Measurements from ENCODE around the gene NACC1.
A peak's percentile ranks its signal among the peaks of the same experiment; 100 is the strongest.

Gene NACC1

DNA sequence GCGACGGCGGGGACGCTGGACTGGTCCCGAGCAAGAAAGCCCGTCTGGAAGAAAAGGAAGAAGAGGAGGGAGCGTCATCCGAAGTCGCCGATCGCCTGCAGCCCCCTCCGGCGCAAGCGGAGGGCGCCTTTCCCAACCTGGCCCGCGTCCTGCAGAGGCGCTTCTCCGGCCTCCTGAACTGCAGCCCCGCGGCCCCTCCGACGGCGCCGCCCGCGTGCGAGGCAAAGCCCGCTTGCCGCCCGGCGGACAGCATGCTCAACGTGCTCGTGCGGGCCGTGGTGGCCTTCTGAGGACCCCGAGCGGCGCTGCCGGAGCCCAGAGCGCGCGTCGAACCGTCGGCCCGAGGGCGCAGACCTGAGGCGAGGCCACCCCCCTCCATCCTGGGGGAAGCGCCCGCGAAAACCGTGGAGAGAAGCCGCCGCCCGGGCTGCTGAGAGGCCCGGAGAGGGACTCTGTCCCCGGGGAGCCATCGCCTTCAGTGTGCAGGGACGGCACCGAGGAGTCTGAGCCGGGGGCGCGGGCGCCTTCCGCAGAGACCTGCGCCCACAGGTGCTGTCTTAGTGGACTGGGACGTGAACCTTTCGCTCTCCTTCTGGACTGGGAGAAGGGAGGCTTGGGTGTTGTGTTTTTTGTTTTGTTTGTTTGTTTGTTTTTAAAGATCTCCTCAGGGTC lies 35.6 kb downstream of the NACC1 start:
- Histone ChIP-seq H3K79me2 (ENCODE audit: control insufficient read depth, low read length) (peaks cover 53% of the 10 kb centered on the region), H3K4me3 (ENCODE audit: low read length) (peak overlapping the region; percentile 87), H3F3A (ENCODE audit: control insufficient read depth, insufficient read depth) (peaks cover 43% of the 10 kb centered on the region), H4K20me1 (ENCODE audit: control insufficient read depth, insufficient read depth, low read depth, low read length) (peaks cover 8% of the 10 kb centered on the region; the same call in 1 of the 2 replicates), H3K4me1 (ENCODE audit: control insufficient read depth, low read length) (peaks cover 54% of the 10 kb centered on the region), H3K4me2 (ENCODE audit: low read length) (peak overlapping the region; percentile 96), H3K27me3 (ENCODE audit: control insufficient read depth, low read length) (no peaks in the 10 kb centered on the region), H3K27ac (ENCODE audit: low read depth, low read length) (peak overlapping the region; percentile 98), H3K9me2 (replicated peaks; ENCODE audit: control insufficient read depth, low read length) (no peaks in the 10 kb centered on the region), H3K9me3 (ENCODE audit: control insufficient read depth, insufficient read depth, low read length) (no peaks in the 10 kb centered on the region), H3K36me3 (ENCODE audit: control insufficient read depth, low read length) (peaks cover 38% of the 10 kb centered on the region)
- TF ChIP-seq EZH2phosphoT487 (IDR thresholded peaks at IDR 0.05; ENCODE audit: borderline replicate concordance, low read length) = no peak
- peak; percentile 51 for TF ChIP-seq CTCF (IDR thresholded peaks at IDR 0.05; ENCODE audit: low read depth, low read length, poor library complexity, severe bottlenecking)

- Histone ChIP-seq H3K9me3 (ENCODE audit: control insufficient read depth, insufficient read depth, low read length) (no peaks in the 10 kb centered on the region), H3K27ac (ENCODE audit: low read depth, low read length) (peak overlapping the region; percentile 98), H4K20me1 (ENCODE audit: control insufficient read depth, insufficient read depth, low read depth, low read length) (peaks cover 8% of the 10 kb centered on the region; the same call in 1 of the 2 replicates), H3K4me3 (ENCODE audit: low read length) (peak overlapping the region; percentile 87), H3K4me2 (ENCODE audit: low read length) (peak overlapping the region; percentile 96), H3K4me1 (ENCODE audit: control insufficient read depth, low read length) (peaks cover 47% of the 10 kb centered on the region), H3K27me3 (ENCODE audit: control insufficient read depth, low read length) (no peaks in the 10 kb centered on the region), H3K79me2 (ENCODE audit: control insufficient read depth, low read length) (peaks cover 49% of the 10 kb centered on the region), H3K9me2 (replicated peaks; ENCODE audit: control insufficient read depth, low read length) (no peaks in the 10 kb centered on the region), H3F3A (ENCODE audit: control insufficient read depth, insufficient read depth) (peaks cover 43% of the 10 kb centered on the region), H3K36me3 (ENCODE audit: control insufficient read depth, low read length) (peaks cover 38% of the 10 kb centered on the region)
- TF ChIP-seq CTCF (IDR thresholded peaks at IDR 0.05; ENCODE audit: low read depth, low read length, poor library complexity, severe bottlenecking) = no peak
- TF ChIP-seq EZH2phosphoT487 (IDR thresholded peaks at IDR 0.05; ENCODE audit: borderline replicate concordance, low read length) = no peak
These were observed 36.2 kb downstream of the NACC1 start for GRCh38 chr19:13154241-13154778.

DNA sequence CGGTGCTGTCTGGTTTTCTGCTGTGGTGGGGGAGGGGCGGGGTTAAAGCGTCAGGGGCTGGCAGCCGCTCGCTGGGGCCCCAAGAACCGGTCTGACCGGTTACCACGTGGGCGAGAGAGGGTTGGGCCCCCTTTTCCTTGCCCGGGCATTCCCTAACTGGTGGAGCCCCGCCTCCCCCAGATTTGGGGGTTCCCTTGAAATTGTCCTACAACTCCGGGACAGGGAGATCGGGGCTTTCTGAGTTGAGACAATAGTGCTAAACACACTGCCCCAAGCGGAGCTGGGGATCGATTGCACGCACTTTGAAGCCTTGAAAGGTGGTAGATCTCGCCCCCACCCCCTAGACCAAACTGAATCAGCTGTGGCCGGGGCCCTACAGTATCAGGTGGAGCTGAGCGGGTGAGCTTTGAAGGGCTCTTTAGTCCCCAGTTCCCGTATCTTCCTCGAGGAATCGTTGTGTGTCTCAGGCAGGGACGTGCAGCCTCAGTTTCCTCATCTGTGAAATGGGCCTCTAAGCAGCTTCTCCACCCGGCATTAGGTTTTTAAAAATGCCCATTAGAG lies 36.9 kb downstream of the NACC1 start:
- peak overlapping the region; percentile 87 for H3K4me3 ChIP-seq (ENCODE audit: low read length)
- H3K9me3 ChIP-seq (ENCODE audit: control insufficient read depth, insufficient read depth, low read length) = no peaks in the 10 kb centered on the region
- H3K36me3 ChIP-seq (ENCODE audit: control insufficient read depth, low read length) = peaks cover 38% of the 10 kb centered on the region
- H3K27me3 ChIP-seq (ENCODE audit: control insufficient read depth, low read length) = no peaks in the 10 kb centered on the region
- no peaks in the 10 kb centered on the region for H3K9me2 ChIP-seq (replicated peaks; ENCODE audit: control insufficient read depth, low read length)
- peaks cover 44% of the 10 kb centered on the region for H3K79me2 ChIP-seq (ENCODE audit: control insufficient read depth, low read length)
- peak overlapping the region; percentile 96 for H3K4me2 ChIP-seq (ENCODE audit: low read length)
- H3K27ac ChIP-seq (ENCODE audit: low read depth, low read length) = peak overlapping the region; percentile 98
- peaks cover 45% of the 10 kb centered on the region for H3K4me1 ChIP-seq (ENCODE audit: control insufficient read depth, low read length)
- peaks cover 48% of the 10 kb centered on the region for H3F3A ChIP-seq (ENCODE audit: control insufficient read depth, insufficient read depth)
- peaks cover 8% of the 10 kb centered on the region; the same call in 1 of the 2 replicates for H4K20me1 ChIP-seq (ENCODE audit: control insufficient read depth, insufficient read depth, low read depth, low read length)
- TF ChIP-seq EZH2phosphoT487 (IDR thresholded peaks at IDR 0.05; ENCODE audit: borderline replicate concordance, low read length) (no peak), CTCF (IDR thresholded peaks at IDR 0.05; ENCODE audit: low read depth, low read length, poor library complexity, severe bottlenecking) (peak; percentile 63)
